Chondrocyte (in vitro differentiated cells): Measurements from ENCODE around the gene PRKAG1. TPM values are rescaled to one million over a fixed set of nuclear protein-coding genes. Genes with fewer than 3 reads are reported as not detected.

Source experiments
- DNase-seq: peaks from one replicate; pipeline ENCODE4 v3.0.0; 2021; ENCODE audit warnings: mixed read lengths, low spot score
- H3K27ac Mint-ChIP-seq: one replicate; pipeline ENCODE4 v1.8.0; 2021; ENCODE audit warnings: mild to moderate bottlenecking, moderate library complexity, mixed read lengths; ENCODE audit not compliant: unreplicated experiment
- H3K27me3 Mint-ChIP-seq: 2 replicates; pipeline ENCODE4 v1.8.0; 2021; ENCODE audit warnings: low read depth, mixed read lengths
- H3K36me3 Mint-ChIP-seq: 2 replicates; pipeline ENCODE4 v1.8.0; 2021; ENCODE audit warnings: low read depth, mixed read lengths
- H3K4me1 Mint-ChIP-seq: 2 replicates; pipeline ENCODE4 v1.8.0; 2021; ENCODE audit warnings: low read depth, mild to moderate bottlenecking, mixed read lengths
- H3K4me3 Mint-ChIP-seq: one replicate; pipeline ENCODE4 v1.8.0; 2021; ENCODE audit warnings: mild to moderate bottlenecking, moderate library complexity, mixed read lengths; ENCODE audit not compliant: unreplicated experiment
- H3K9me3 Mint-ChIP-seq: 2 replicates; pipeline ENCODE4 v1.8.0; 2021; ENCODE audit warnings: low read depth, mixed read lengths
- CTCF ChIP-seq: fragments of 200-600 bp; sonication (generic); IDR thresholded peaks from 2 replicates; pipeline ENCODE4 v1.5.0; 2021; ENCODE audit warnings: antibody characterized with exemption, mild to moderate bottlenecking, moderate library complexity
- total RNA-seq: library from RNA; stranded (reverse); gene quantifications from 3 replicates; pipeline ENCODE4 v1.2.1, GENCODE V29; 2021

The PRKAG1 gene
- total RNA-seq, 1 donor from 2014 or later, result 61.7 TPM

- Mint-ChIP-seq H3K36me3 (peaks cover 19% of the 10 kb centered on the region), H3K4me1 (peaks cover 5% of the 10 kb centered on the region), H3K9me3 (no peaks in the 10 kb centered on the region), H3K4me3 (no peak overlapping the region), H3K27me3 (no peaks in the 10 kb centered on the region), H3K27ac (no peak overlapping the region)
- TF ChIP-seq CTCF, result no peak
- DNase-seq, result no peak
Measured at GRCh38 chr12:49010092-49010668, 8.4 kb downstream of the PRKAG1 start.

DNA sequence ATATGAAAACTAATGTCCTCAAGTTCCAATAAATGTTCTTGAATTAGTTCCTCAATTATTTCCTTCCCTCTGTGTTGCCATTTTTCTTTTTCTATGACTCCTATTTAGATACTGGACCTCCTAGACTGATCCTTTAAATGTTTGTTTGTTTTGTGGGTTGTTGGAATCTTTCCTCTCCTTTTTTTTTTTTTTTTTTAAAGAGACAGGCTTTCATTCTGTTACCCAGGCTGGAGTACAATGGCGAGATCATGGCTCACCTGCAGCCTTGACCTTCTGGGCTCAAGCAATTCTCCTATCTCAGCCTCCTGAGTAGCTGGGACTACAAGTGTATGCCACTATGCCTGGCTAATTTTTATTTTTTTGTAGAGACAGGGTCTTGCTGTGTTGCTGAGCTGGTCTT lies 9.6 kb downstream of the PRKAG1 start:
- H3K9me3 Mint-ChIP-seq, result no peaks in the 10 kb centered on the region
- no peak for DNase-seq
- H3K27me3 Mint-ChIP-seq, result no peaks in the 10 kb centered on the region
- no peak overlapping the region for H3K4me3 Mint-ChIP-seq
- H3K4me1 Mint-ChIP-seq, result no peaks in the 10 kb centered on the region
- peaks cover 29% of the 10 kb centered on the region for H3K36me3 Mint-ChIP-seq
- no peak overlapping the region for H3K27ac Mint-ChIP-seq
- TF ChIP-seq CTCF, result no peak

GRCh38 chr12:49000346-49000745 lies 18.2 kb downstream of the PRKAG1 start:
- H3K4me1 Mint-ChIP-seq, result peaks cover 25% of the 10 kb centered on the region
- no peak for DNase-seq
- peaks cover 29% of the 10 kb centered on the region for H3K36me3 Mint-ChIP-seq
- no peaks in the 10 kb centered on the region for H3K9me3 Mint-ChIP-seq
- H3K4me3 Mint-ChIP-seq, result no peak overlapping the region
- TF ChIP-seq CTCF, result no peak
- H3K27me3 Mint-ChIP-seq, result no peaks in the 10 kb centered on the region
- H3K27ac Mint-ChIP-seq, result no peak overlapping the region

DNA sequence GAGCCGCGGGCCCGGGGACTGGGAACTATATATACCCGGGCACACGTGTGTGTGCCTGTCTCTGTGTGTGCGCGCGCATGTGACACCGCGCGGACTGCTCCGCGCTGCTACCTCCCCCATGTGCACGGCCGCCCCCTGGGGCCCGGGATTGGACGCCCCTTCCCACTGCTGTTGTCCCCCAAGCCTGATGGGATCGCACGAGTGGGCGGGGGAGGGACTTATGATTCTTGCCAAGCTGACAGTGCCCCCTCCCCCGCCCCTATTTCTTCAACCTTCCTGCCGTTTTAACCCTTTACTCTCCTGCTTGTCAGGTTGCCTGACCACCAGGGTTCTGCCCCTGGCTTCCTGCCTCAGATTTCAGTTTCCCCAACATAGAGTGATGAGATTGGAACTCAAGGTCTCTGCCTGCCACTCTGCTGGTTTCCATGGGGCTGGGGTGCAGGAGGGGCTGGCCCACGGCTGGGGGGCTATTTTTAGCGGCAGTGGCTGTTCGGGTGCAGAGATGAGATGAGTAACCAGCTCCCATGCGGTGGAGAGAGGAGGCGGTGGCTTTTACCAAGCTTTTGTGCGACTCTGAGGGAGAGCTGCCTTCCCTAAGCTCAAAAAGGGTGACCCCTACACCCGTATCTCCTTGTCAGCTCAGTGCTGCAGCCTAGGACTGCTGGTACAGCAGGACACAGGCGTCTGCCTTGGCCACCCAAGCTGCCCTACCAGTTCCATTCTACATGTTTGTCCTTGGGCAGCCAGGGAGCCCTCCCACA lies 19.0 kb downstream of the PRKAG1 start, which contains the start of gene DDN:
DDN (minus strand) TSS at position 5 of the 761 bp plus-strand sequence. CDS start 88 bp downstream, outside the sequence.
- H3K4me3 Mint-ChIP-seq, result peak within 1 kb of the TSS; percentile 73
- TF ChIP-seq CTCF, result peak; percentile 52
- no peak for DNase-seq
- H3K36me3 Mint-ChIP-seq, result peaks cover 21% of the 10 kb centered on the region
- H3K4me1 Mint-ChIP-seq, result peaks cover 29% of the 10 kb centered on the region
- H3K9me3 Mint-ChIP-seq, result no peaks in the 10 kb centered on the region
- no peaks in the 10 kb centered on the region for H3K27me3 Mint-ChIP-seq
- H3K27ac Mint-ChIP-seq, result peak within 1 kb of the TSS; percentile 64

DNA sequence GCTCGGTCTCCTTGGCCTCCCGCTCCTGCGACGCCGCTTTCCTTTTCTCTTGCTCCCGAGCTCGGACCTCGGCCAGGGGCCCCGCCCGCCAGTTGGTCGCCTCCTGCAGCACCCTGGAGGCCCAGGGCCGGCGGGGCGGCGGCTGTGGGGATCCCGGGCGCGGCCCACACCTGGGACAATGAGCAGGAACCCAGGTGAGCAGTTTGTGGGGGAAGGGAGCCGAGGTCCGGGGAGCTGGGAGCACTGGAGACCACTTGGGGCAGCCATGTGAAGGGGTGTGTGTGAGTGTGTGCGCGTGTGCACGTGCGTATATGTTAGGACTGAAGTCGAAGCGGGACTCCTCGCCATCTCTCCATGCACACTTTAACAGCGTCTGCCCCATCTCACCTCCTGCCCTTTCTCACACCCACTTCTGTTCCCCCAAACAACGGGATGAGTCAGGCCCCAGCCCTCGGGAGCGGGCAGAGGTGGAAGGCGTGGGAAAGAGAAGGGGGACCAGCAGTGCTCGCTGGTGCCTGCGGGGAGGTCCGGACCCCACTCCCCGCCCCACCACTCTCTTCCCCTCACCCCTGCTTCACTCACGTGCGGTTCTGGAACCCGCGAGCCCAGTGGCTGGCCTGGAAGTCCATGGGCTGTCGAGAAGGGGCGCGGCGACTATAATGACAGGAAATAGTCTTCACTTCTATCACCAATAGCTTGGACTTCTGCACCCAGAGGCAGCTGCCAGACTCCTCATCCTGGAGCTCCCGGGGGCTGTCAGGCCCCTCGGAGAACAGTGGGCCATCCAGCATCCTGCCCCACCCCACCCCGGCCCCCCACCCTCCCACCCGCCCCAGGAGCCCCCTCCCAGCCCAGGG lies 19.9 kb downstream of the PRKAG1 start:
- Mint-ChIP-seq H3K9me3 (no peaks in the 10 kb centered on the region), H3K4me3 (peak overlapping the region; percentile 58), H3K27me3 (peaks cover 2% of the 10 kb centered on the region), H3K27ac (no peak overlapping the region), H3K4me1 (peaks cover 29% of the 10 kb centered on the region), H3K36me3 (peaks cover 18% of the 10 kb centered on the region)
- DNase-seq, result no peak
- TF ChIP-seq CTCF, result no peak
